ENCODE measurements around the gene ULK2. TPM values are rescaled to one million over a fixed set of nuclear protein-coding genes. Genes with fewer than 3 reads are reported as not detected.

Gene ULK2
- total RNA-seq, 1 experiment from 2014 or later, result 30.2 TPM

DNA sequence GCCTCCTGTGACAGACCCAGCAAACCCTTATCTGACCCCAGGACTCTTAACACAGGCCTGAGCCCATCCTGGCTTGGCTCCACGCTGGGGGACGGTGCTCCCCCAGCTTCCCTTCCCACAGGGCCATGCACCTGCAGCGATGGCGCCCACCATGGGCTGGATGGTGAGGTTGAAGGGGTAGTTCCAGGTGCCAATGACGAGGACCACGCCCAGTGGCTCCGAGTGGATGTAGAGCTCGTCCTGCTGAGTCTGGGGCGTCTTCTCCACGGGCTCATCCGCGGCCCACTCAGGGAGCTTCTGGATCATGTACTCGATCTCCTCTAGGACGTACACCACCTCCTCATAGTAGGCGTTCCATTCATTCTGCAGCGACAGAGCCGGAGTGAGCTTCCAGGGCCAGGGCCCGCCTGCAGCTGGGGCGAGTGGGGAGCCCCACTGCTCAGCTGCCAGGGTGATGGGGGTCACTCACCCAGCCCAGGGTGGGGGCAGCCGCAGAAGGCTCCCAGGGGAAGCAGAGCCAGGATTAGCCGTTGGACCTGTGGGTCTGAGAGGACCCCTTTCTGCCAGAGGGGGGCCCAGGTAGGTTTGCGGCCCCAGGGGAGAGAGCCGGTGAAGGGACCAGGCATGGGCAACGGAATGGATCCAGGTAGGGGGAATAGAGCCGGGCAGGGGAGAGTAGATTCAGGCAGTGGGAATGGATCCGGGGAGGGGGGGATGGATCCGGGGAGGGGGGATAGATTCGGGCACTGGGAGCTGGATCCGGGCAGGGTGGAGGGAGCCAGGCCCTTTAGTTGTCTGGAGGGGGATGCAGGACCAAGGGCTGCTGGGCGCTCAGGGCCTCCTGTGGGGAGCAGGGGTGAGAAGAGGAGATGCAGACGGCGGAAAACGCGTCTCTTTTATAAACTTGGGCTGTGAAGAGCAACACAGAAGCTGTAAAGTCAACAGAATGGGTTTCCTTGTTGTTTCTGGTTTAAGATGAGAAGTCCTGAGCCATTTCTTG lies 124.3 kb downstream of the ULK2 start:
- TF ChIP-seq, protein P1, sequence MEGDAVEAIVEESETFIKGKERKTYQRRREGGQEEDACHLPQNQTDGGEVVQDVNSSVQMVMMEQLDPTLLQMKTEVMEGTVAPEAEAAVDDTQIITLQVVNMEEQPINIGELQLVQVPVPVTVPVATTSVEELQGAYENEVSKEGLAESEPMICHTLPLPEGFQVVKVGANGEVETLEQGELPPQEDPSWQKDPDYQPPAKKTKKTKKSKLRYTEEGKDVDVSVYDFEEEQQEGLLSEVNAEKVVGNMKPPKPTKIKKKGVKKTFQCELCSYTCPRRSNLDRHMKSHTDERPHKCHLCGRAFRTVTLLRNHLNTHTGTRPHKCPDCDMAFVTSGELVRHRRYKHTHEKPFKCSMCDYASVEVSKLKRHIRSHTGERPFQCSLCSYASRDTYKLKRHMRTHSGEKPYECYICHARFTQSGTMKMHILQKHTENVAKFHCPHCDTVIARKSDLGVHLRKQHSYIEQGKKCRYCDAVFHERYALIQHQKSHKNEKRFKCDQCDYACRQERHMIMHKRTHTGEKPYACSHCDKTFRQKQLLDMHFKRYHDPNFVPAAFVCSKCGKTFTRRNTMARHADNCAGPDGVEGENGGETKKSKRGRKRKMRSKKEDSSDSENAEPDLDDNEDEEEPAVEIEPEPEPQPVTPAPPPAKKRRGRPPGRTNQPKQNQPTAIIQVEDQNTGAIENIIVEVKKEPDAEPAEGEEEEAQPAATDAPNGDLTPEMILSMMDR (conservative IDR thresholded peaks at IDR 0.05; ENCODE audit: low read depth, low read length), result no peak
- TF ChIP-seq EZH2phosphoT487 (IDR thresholded peaks at IDR 0.05; ENCODE audit: borderline replicate concordance, low read length), result no peak
- TF ChIP-seq EZH2 (IDR thresholded peaks at IDR 0.05; ENCODE audit: low read length, unreplicated experiment), result no peak
- Histone ChIP-seq H2AFZ (ENCODE audit: low read length) (no peak overlapping the region), H3K4me3 (ENCODE audit: low read length) (no peak overlapping the region), H3K9me3 (ENCODE audit: low read length) (no peaks in the 10 kb centered on the region), H3K36me3 (ENCODE audit: low read depth, low read length) (no peaks in the 10 kb centered on the region), H3K27me3 (ENCODE audit: low read length) (no peaks in the 10 kb centered on the region), H3K9me2 (replicated peaks; ENCODE audit: low read length) (no peaks in the 10 kb centered on the region), H3F3A (ENCODE audit: low read length, unreplicated experiment) (no peaks in the 10 kb centered on the region), H3K4me1 (ENCODE audit: insufficient read depth, low read length) (peaks cover 20% of the 10 kb centered on the region), H3K4me2 (ENCODE audit: low read length) (no peak overlapping the region), H3K9ac (ENCODE audit: low read length) (no peak overlapping the region), H4K20me1 (ENCODE audit: low read length) (no peaks in the 10 kb centered on the region), H3K79me2 (ENCODE audit: low read length) (no peaks in the 10 kb centered on the region), H3K27ac (ENCODE audit: low read length) (no peak overlapping the region)
- POLR2A ChIA-PET (ENCODE audit: unreplicated experiment), result no interaction called here
- DNase-seq (no peak), ATAC-seq (no peak)
- intact Hi-C loops (cut with micrococcal nuclease), result no loop called here
- BruUV-seq (replicated peaks), result no TSS peak
- CTCF ChIA-PET, result no interaction called here

- POLR2A ChIA-PET (ENCODE audit: unreplicated experiment), result no interaction called here
- H3K4me1 ChIP-seq (ENCODE audit: insufficient read depth, low read length), result peaks cover 12% of the 10 kb centered on the region
Measured at GRCh38 chr17:19742495-19742894, 125.2 kb downstream of the ULK2 start.

More at GRCh38 chr17:19742495-19742894, 125.2 kb downstream of the ULK2 start:
- Histone ChIP-seq H3K4me2 (ENCODE audit: low read length) (no peak overlapping the region), H3K36me3 (ENCODE audit: low read depth, low read length) (no peaks in the 10 kb centered on the region), H3K27me3 (ENCODE audit: low read length) (no peaks in the 10 kb centered on the region), H3K9ac (ENCODE audit: low read length) (no peak overlapping the region), H3K27ac (ENCODE audit: low read length) (no peak overlapping the region), H3F3A (ENCODE audit: low read length, unreplicated experiment) (no peaks in the 10 kb centered on the region), H4K20me1 (ENCODE audit: low read length) (no peaks in the 10 kb centered on the region), H3K4me3 (ENCODE audit: low read length) (no peak overlapping the region), H3K79me2 (ENCODE audit: low read length) (no peaks in the 10 kb centered on the region), H3K9me3 (ENCODE audit: low read length) (no peaks in the 10 kb centered on the region), H3K9me2 (replicated peaks; ENCODE audit: low read length) (no peaks in the 10 kb centered on the region), H2AFZ (ENCODE audit: low read length) (no peak overlapping the region)
- intact Hi-C loops (cut with micrococcal nuclease), result no loop called here
- no TSS peak for BruUV-seq (replicated peaks)
- DNase-seq (no peak), ATAC-seq (no peak)
- CTCF ChIA-PET, result no interaction called here
- TF ChIP-seq EZH2phosphoT487 (IDR thresholded peaks at IDR 0.05; ENCODE audit: borderline replicate concordance, low read length), result no peak
- TF ChIP-seq, protein P1 (conservative IDR thresholded peaks at IDR 0.05; ENCODE audit: low read depth, low read length), result no peak
- no peak for TF ChIP-seq EZH2 (IDR thresholded peaks at IDR 0.05; ENCODE audit: low read length, unreplicated experiment)

Data from PC-3 (cell line).